ENCODE data around the gene EXOC2. TPM values are rescaled to one million over a fixed set of nuclear protein-coding genes. Genes with fewer than 3 reads are reported as not detected.

EXOC2 gene
- total RNA-seq, 4 donors from 2014 or later, result 17.8 to 24.8 (median 21.4) TPM

DNA sequence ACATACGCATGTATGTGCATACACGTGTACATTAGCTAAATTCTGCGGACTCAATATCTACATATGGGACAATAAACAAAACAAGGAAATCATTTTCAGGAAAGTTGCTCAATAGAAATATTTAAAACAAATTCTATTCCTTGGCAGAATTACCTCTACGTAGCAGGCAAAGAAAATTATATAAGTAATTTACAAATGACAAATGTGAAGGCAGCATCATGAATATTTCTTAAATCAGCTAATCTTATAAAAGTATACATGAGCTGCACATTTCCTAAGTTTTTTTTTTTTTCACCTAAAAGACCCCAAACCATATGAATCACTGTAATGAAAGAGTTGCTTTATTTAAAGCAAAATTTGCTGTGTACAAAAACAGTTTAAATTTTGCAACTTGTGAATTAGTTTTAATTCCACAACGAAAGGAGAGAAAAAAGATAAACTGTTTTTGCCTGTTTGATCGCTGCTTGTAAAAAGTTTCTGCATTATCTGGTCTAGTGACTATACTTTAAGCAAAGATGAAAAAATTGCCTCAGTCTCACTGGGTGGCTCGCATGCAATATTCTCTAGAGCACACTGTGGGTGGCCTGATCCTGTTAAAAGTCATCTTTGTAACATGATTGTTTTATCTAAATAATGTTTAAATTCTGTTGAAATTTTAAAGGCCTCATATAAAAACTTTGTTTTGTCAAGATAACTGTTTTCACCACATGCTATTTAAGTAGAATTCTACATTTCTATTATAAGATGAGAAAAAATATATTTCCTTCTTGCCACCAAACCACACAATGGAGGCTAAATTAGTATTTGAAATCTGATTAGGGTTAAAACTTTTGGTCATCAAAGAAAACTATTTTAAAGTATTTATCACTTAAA lies 93.1 kb downstream of the EXOC2 start:
- Histone ChIP-seq H3K4me3 (no peak overlapping the region), H3K27me3 (no peaks in the 10 kb centered on the region), H3K36me3 (peaks cover 0 to 58% (median 0%) of the 10 kb centered on the region in 3 donors), H3K27ac (no peak overlapping the region), H3K9me3 (no peaks in the 10 kb centered on the region), H3K4me1 (no peaks in the 10 kb centered on the region)
- TF ChIP-seq CTCF (IDR thresholded peaks at IDR 0.05) (no peak), POLR2A (IDR thresholded peaks at IDR 0.05) (no peak)
- WGBS, 2 donors, result 91 to 96% methylated on average over 7 of the region's 7 CpGs
- intact Hi-C loops (cut with DNase I), result loop anchor here (10.0 kb wide), 1 partner anchor 185 kb away; no protein-coding TSS in a partner anchor
- no peak for DNase-seq

- Histone ChIP-seq H3K36me3 (peaks cover 0 to 81% (median 0%) of the 10 kb centered on the region in 3 donors), H3K4me1 (no peaks in the 10 kb centered on the region), H3K27ac (no peak overlapping the region), H3K4me3 (no peak overlapping the region), H3K9me3 (no peaks in the 10 kb centered on the region), H3K27me3 (no peaks in the 10 kb centered on the region)
- intact Hi-C loops (cut with DNase I), result loop anchor here (10.0 kb wide), 1 partner anchor 191 kb away; no protein-coding TSS in a partner anchor
- DNase-seq, result no peak
- WGBS, 2 donors, result 43 to 48% methylated on average over 1 to 2 of the region's 2 CpGs
- TF ChIP-seq POLR2A (IDR thresholded peaks at IDR 0.05) (no peak), CTCF (IDR thresholded peaks at IDR 0.05) (no peak)
These were observed 99.1 kb downstream of the EXOC2 start for GRCh38 chr6:593907-594212.

- DNase-seq, result no peak
- Histone ChIP-seq H3K4me3 (no peak overlapping the region), H3K9me3 (no peaks in the 10 kb centered on the region), H3K36me3 (peaks cover 0 to 81% (median 0%) of the 10 kb centered on the region in 3 donors), H3K4me1 (no peaks in the 10 kb centered on the region), H3K27ac (no peak overlapping the region), H3K27me3 (no peaks in the 10 kb centered on the region)
- TF ChIP-seq POLR2A (IDR thresholded peaks at IDR 0.05) (no peak), CTCF (IDR thresholded peaks at IDR 0.05) (peak; percentile 34 to 77 (median 68))
- WGBS, 2 donors, result 2% methylated on average over 5 of the region's 5 CpGs
- intact Hi-C loops (cut with DNase I), result loop anchor here (10.0 kb wide), 1 partner anchor 191 kb away; no protein-coding TSS in a partner anchor
These were observed 99.6 kb downstream of the EXOC2 start for GRCh38 chr6:593139-593906.

- Histone ChIP-seq H3K4me1 (no peaks in the 10 kb centered on the region), H3K9me3 (no peaks in the 10 kb centered on the region), H3K4me3 (no peak overlapping the region), H3K27me3 (no peaks in the 10 kb centered on the region), H3K27ac (no peak overlapping the region), H3K36me3 (peaks cover 0 to 68% (median 0%) of the 10 kb centered on the region in 3 donors)
- 89 to 96% methylated on average over 22 of the region's 22 CpGs for WGBS, 2 donors
- TF ChIP-seq POLR2A (IDR thresholded peaks at IDR 0.05) (no peak), CTCF (IDR thresholded peaks at IDR 0.05) (no peak)
- intact Hi-C loops (cut with DNase I), result no loop called here
- DNase-seq, result no peak
These were observed 103.8 kb downstream of the EXOC2 start for GRCh38 chr6:589090-589489.

DNA sequence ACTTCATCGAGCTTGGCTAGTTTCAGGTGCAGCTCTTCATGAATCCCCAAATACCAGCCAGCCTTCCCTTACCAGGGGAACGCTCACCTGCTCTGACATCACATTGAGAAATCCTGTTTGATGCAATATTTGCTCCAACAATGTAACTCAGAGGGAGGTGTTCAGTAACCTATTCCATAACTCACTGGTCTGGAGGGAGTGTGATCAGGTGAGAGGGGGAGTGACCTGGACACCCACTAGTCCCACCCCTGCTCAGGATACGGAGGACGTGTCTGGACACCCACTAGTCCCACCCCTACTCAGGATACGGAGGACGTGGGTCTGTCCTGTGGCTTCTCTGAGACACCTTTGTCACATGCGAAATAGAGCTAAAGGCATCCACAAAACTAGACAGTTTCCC lies 106.4 kb downstream of the EXOC2 start:
- Histone ChIP-seq H3K27ac (no peak overlapping the region), H3K36me3 (peaks cover 0 to 57% (median 0%) of the 10 kb centered on the region in 3 donors), H3K9me3 (no peaks in the 10 kb centered on the region), H3K4me1 (peaks cover 0 to 15% (median 4%) of the 10 kb centered on the region in 3 donors), H3K27me3 (no peaks in the 10 kb centered on the region), H3K4me3 (no peak overlapping the region)
- no peak for DNase-seq
- TF ChIP-seq POLR2A (IDR thresholded peaks at IDR 0.05) (no peak), CTCF (IDR thresholded peaks at IDR 0.05) (no peak)
- intact Hi-C loops (cut with DNase I), result no loop called here
- 87 to 99% methylated on average over 6 to 7 of the region's 7 CpGs for WGBS, 2 donors
